Prostate gland (tissue), 2 donors: ENCODE measurements around the gene CXADR. TPM values are rescaled to one million over a fixed set of nuclear protein-coding genes. Genes with fewer than 3 reads are reported as not detected.

Experiments
- DNase-seq: peaks from one replicate; pipeline ENCODE4 v3.0.0-alpha.2; 2019; ENCODE audit warnings: low spot score
- H3K27ac ChIP-seq, 2 donors: fragments of 200-600 bp; sonication (generic); 2 replicates each; pipeline ENCODE4 v1.5.1; 2017 to 2019
- H3K27me3 ChIP-seq: fragments of 200-600 bp; sonication (generic); replicated peaks from 2 replicates; pipeline ENCODE4 v1.5.1; 2019; ENCODE audit not compliant: insufficient read depth
- H3K36me3 ChIP-seq, 2 donors: fragments of 200-600 bp; sonication (generic); 1 replicate in 1 of 2; 2 replicates in 1 of 2; pipeline versions ENCODE4 v1.5.1 to v1.8.1; 2017 to 2019
- H3K4me1 ChIP-seq: fragments of 200-600 bp; sonication (generic); replicated peaks from 2 replicates; pipeline ENCODE4 v1.5.1; 2019
- H3K4me3 ChIP-seq, 2 donors: fragments of 200-600 bp; sonication (generic); 2 replicates each; pipeline ENCODE4 v1.5.1; 2017 to 2019
- H3K9me3 ChIP-seq: fragments of 200-600 bp; sonication (generic); 2 replicates; pipeline ENCODE4 v1.5.1; 2017
- CTCF ChIP-seq, 4 experiments: fragments of 200-600 bp in 2 of 4; fragments of 450-650 bp in 2 of 4; sonication (generic) in 2 of 4; IDR thresholded peaks; 1 replicate in 3 of 4; 2 replicates in 1 of 4; pipeline ENCODE4 v1.5.1; 2016 to 2019; ENCODE audit warnings: antibody characterized with exemption in 4 of 4, mild to moderate bottlenecking in 2 of 4, moderate library complexity in 2 of 4
- POLR2A ChIP-seq: fragments of 450-650 bp; IDR thresholded peaks from one replicate; pipeline ENCODE4 v1.6.1; 2016; ENCODE audit warnings: antibody characterized with exemption, mild to moderate bottlenecking
- POLR2AphosphoS5 ChIP-seq: sonication (generic); formaldehyde crosslinking; IDR thresholded peaks from one replicate; pipeline ENCODE4 v1.6.1; 2017; ENCODE audit warnings: antibody characterized with exemption
- WGBS: methylation state at CpG from one replicate; pipeline ENCODE4 v1.1.5; 2018; 5-methylcytosine and 5-hydroxymethylcytosine counted together
- intact Hi-C: fragments of 100-400 bp; cut with DNase I; formaldehyde crosslinking; loops from one replicate; pipeline ENCODE4 v1.14.2; 2022
- total RNA-seq, 2 donors: library from RNA; depleted of rRNA; stranded (reverse); fragments of >200 nt; gene quantifications; one replicate each; pipeline ENCODE4 v1.1.0, GENCODE V29; 2016

The CXADR gene
- total RNA-seq, 2 donors from 2014 or later = 93.0 to 127 TPM

GRCh38 chr21:17554679-17555465 lies 42.0 kb downstream of the CXADR start:
- Histone ChIP-seq H3K4me3 (no peak overlapping the region), H3K9me3 (no peaks in the 10 kb centered on the region), H3K27me3 (no peaks in the 10 kb centered on the region), H3K36me3 (no peaks in the 10 kb centered on the region), H3K4me1 (no peaks in the 10 kb centered on the region), H3K27ac (no peak overlapping the region)
- DNase-seq = no peak
- TF ChIP-seq CTCF (IDR thresholded peaks at IDR 0.05) (peak in 3 of 4 experiments; percentile 10 to 31 (median 15)), POLR2AphosphoS5 (no peak), POLR2A (no peak)
- WGBS = 80% methylated on average over 6 of the region's 6 CpGs
- intact Hi-C loops = loop anchor here (10.0 kb wide), 1 partner anchor 60 kb away; no protein-coding TSS in a partner anchor

GRCh38 chr21:17560377-17561025 lies 47.7 kb downstream of the CXADR start:
- Histone ChIP-seq H3K4me3 (no peak overlapping the region), H3K36me3 (no peaks in the 10 kb centered on the region), H3K27ac (no peak overlapping the region), H3K9me3 (no peaks in the 10 kb centered on the region), H3K27me3 (no peaks in the 10 kb centered on the region), H3K4me1 (no peaks in the 10 kb centered on the region)
- no peak for DNase-seq
- intact Hi-C loops = no loop called here
- 64% methylated on average over 5 of the region's 5 CpGs for WGBS
- TF ChIP-seq CTCF (IDR thresholded peaks at IDR 0.05) (no peak), POLR2A (no peak), POLR2AphosphoS5 (no peak)

GRCh38 chr21:17570786-17571185 lies 57.9 kb downstream of the CXADR start:
- DNase-seq = no peak
- Histone ChIP-seq H3K27me3 (no peaks in the 10 kb centered on the region), H3K4me1 (no peaks in the 10 kb centered on the region), H3K36me3 (no peaks in the 10 kb centered on the region), H3K4me3 (no peak overlapping the region), H3K27ac (no peak overlapping the region), H3K9me3 (no peaks in the 10 kb centered on the region)
- WGBS = 81% methylated on average over 9 of the region's 9 CpGs
- intact Hi-C loops = no loop called here
- TF ChIP-seq POLR2AphosphoS5 (no peak), CTCF (IDR thresholded peaks at IDR 0.05) (no peak), POLR2A (no peak)

GRCh38 chr21:17572431-17572830 lies 59.6 kb downstream of the CXADR start:
- WGBS = 89% methylated on average over 6 of the region's 6 CpGs
- H3K36me3 ChIP-seq = no peaks in the 10 kb centered on the region
- TF ChIP-seq CTCF (IDR thresholded peaks at IDR 0.05) (no peak), POLR2AphosphoS5 (no peak), POLR2A (no peak)
- no peaks in the 10 kb centered on the region for H3K9me3 ChIP-seq
- no peak for DNase-seq
- H3K4me1 ChIP-seq = no peaks in the 10 kb centered on the region
- H3K27ac ChIP-seq = no peak overlapping the region
- intact Hi-C loops = no loop called here
- H3K4me3 ChIP-seq = no peak overlapping the region
- H3K27me3 ChIP-seq = no peaks in the 10 kb centered on the region
